IPS-11a (cell line): Measurements from ENCODE around the gene TYW3.
"Not testable (repeated sequence)": the region's sequence is repeated elsewhere in the genome, so short reads cannot be mapped to it uniquely, and the experiment has no call there.

Source experiments
- H3K4me3 ChIP-seq: one replicate; pipeline ENCODE4 v1.5.1; 2013; ENCODE audit warnings: low read depth, low read length, control low read depth

The TYW3 gene

DNA sequence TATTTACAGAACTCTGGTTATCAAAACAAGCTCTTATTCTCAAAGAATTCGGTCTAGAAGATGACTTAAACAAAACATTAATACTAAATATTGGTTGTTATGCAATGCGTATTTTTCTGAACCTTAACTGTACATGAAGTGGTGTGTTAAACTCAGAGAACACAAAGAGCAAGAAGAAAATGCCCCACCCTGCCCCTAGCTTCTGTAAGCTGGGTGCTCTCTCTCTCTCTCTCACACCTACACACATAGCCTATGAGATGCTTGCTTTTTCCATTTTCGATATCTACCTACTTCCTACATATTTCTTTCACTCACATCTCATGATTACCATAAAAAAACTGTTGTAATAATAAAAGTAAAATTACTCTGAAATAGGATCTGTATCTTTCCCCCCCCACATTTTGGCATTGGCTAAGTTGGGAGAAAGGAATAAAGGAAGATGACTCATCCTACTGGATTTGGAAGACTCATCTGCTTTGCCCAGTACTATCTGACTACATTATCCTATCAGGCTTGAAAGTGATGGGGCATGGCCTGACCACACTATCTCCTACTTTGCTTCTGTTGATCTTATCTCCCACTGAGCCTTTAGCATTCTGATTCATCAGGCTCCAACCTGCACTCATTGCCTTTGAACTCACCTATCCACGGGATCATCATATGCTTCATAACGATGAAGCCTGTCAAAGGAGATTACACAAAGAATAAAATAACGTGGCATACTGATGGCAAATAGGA lies 3.0 kb upstream of the TYW3 start:
- H3K4me3 ChIP-seq: no peak overlapping the region

DNA sequence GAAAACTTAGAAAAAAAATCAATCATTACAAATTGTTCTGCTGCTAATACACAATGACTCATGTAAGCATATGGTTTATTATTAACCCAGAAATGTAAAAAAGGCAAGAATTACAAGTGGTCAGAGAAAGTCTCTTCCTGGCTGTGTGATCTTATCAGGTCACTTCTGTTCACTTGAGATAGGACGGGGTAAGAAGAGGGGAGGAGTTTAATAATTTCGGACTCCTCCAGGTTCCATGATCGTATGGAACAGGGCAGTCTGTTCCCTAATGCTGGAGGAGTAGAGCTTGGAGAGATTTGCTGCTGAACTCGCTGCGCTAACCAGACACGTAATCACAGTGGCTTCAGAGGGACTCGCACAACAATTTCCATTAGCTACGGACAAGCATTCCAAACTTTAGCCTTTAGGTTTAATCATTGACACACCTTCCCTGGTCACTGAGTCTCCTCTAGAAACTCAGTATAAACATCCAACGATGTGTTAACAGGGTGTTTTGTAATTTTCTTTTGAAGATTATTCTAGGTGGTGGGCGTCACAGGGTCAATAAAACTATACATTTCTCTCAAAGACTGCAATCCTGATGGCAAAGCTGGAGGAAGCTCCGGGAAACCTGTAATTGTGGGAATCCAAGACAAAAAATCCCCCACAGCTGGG lies 1.4 kb upstream of the TYW3 start:
- no peak overlapping the region for H3K4me3 ChIP-seq

DNA sequence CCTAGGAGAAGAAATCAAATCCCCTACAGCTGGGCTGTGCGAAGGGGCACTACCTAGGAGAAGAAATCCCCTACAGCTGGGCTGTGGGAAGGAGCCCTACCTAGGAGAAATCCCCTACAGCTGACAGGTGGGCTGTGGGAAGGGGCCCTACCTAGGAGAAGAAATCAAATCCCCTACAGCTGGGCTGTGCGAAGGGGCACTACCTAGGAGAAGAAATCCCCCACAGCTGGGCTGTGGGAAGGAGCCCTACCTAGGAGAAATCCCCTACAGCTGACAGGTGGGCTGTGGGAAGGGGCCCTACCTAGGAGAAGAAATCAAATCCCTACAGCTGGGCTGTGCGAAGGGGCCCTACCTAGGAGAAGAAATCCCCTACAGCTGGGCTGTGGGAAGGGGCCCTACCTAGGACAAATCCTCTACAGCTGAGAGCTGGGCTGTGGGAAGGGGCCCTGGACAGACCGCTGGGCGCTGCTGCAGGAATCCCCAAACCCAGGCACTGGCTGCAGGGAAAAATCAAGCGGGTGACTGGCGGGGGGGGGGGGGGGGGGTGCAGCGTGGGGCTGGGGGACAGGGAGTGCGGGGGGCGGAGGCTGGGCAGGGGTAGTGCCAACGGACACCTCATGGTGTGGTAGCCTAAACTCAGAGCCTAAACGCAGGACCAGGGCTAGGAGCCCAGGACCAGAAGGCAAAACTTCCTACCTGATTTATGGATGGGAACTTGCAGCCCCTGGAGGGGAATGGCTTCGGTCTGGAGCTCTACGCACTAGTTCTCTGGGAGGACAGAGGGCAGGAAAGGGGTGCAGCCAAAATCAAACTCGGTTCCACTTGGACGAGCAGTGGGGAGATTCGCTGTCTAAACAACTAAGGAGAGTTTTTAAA lies 643 bp upstream of the TYW3 start:
- peak overlapping the region; percentile 73 for H3K4me3 ChIP-seq

DNA sequence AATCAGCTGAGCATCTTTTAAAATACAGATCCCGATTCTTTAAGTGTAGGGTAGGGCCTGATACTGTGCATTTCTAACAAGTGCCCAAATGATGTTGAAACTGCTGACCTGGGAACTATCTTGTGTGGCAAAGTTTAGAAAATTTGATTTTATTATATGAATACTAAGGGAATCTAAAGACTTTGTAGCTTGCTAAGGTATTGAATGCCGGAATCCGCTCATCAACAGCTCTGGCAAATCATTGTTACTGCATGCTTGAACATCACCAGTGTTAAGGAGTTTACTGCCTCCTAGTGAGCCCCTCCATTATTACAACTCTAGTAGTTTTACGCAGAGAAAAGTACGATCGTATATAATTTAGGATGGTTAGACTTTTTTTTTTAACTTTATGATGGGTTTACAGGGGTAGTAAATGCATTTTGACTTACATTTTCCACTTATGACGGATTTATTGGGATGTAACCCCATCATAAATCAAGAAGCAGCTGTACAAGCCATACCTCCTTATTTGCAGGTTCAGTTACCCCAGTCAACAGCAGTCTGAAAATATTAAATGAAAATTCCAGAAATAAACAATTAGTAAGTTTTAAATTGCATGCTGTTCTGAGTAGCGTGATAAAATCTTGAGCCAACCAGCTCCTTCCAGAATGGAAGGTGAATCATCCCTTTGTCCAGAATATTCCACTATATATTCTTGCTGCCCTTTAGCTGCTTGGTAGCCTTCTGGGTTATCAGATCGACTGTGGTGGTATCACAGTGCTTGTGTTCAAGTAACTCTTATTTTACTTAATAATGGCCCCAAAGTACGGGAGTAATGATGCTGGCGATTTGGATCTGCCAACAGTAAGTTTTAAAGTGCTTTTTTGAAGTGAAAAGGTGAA lies 892 bp downstream of the TYW3 start:
- H3K4me3 ChIP-seq: peak overlapping the region; percentile 73

DNA sequence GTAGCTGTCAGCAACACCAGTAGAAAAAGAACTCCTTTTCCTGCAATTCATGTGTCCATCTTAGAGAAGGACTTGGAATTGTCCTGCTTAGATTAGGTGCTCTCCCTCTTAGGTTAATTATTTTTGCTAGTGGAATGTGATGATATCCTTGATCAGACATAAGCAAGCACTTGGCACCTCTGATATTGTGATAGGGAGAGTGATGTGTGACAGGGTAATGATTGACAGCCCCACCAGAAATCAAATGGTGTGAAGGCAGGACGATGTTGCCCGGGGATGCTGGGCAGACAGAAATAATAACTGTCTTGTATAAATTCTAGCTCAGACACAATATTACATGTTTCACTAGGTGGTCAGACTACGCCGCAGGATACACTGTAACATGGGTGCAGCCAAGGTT lies 4.4 kb downstream of the TYW3 start:
- no peak overlapping the region for H3K4me3 ChIP-seq

DNA sequence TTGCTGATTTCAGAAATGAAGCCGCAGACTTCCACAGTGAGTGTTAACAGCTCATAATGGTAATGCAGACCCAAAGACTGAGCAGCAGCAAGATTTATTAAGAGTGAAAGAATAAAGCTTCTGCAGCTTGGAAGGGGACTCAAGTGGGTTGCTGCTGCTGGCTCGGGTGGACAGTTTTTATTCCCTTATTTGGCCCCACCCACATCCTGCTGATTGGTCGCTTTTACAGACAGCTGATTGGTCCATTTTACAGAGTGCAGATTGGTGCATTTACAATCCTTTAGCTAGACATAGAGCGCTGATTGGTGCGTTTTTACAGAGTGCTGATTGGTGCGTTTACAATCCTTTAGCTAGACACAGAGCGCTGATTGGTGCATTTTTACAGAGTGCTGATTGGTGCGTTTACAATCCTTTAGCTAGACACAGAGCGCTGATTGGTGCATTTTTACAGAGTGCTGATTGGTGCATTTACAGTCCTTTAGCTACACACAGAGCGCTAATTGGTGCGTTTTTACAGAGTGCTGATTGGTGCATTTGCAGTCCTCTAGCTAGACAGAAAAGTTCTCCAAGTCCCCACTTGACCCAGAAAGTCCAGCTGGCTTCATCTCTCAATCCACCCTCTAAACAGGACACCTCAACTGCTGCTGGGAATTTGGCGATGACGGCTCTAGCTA lies 7.5 kb downstream of the TYW3 start:
- H3K4me3 ChIP-seq: not testable (repeated sequence)

DNA sequence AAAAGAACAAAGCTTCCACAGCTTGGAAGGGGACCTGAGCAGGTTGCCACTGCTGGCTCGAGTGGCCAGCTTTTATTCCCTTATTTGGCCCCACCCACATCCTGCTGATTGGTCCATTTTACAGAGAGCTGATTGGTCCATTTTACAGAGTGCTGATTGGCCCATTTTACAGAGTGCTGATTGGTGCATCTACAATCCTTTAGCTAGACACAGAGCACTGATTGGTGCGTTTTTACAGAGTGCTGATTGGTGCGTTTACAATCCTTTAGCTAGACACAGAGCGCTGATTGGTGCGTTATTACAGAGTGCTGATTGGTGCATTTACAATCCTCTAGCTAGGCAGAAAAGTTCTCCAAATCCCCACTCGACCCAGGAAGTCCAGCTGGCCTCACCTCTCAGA lies 12.3 kb downstream of the TYW3 start:
- not testable (repeated sequence) for H3K4me3 ChIP-seq

DNA sequence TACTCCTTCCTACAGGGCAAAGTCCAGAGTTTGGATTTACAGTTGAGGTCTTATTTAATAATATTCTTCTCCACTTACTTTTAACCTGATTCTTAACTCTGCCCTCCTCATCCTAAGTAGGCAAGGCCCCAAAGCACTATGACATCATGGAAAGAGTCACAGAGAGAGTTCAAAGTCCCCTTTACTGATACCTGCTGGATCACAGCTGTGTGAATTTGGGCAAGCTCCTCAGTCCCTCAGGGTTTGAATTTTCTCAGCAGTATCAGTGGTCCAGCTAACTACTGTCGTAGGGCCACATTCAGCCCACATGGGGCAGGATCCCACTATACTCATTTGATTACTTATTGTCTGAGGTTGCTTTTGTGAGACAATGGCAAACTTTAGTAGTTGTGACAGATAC lies 16.0 kb downstream of the TYW3 start:
- H3K4me3 ChIP-seq: no peak overlapping the region

DNA sequence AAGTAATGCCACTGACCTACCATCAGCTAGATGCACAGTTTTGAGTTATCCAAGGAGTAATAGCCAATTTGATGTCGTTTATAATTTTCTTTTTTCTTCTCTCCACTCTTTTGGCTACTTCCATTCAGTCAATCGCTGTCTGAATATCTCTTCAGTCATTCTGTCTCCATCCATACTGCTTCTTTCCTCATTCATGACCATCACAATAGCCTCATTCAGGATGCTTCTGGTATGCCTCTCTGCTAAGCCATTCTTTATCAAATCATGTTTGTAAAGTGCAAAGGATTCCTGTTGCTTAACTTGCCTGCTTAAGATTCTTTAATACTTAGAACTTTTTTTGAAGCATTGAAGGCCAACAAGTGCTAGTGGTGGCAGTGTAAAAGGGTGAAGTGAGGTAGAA lies 20.2 kb downstream of the TYW3 start:
- no peak overlapping the region for H3K4me3 ChIP-seq

DNA sequence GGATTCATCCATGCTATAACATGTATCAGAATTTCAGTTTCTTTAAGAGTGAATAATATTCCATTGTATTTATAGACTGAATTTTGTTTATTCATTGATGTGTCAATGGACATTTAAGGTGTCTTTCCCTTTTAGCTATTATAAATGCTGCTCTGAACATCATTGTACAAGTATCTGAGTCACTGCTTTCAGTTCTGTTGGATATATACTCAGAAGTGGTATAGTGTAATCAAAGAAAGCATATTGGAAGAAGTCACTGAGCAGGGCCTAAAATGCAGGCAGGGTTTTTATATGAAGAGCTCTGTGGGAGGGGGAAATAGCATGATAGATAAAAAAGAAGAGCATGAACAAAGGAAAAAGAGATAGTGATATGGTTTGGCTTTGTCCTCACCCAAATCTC lies 22.5 kb downstream of the TYW3 start:
- no peak overlapping the region for H3K4me3 ChIP-seq

DNA sequence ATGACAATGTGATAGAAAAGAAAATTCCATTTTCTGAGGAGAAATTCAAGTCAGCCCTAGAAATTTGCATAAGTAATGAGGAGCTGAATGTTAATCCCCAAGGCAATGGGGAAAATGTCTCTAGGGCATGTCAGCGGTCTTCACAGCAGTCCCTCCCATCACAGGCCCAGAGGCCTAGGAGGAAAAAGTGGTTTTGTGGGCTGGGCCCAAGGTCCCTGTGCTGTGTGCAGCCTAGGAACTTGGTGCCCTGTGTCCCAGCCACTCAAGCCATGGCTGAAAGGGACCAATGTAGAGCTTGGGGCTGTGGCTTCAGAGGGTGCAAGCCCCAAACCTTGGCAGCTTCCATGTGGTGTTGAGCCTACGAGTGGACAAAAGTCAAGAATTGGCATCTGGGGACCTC lies 23.7 kb downstream of the TYW3 start:
- not testable (repeated sequence) for H3K4me3 ChIP-seq

DNA sequence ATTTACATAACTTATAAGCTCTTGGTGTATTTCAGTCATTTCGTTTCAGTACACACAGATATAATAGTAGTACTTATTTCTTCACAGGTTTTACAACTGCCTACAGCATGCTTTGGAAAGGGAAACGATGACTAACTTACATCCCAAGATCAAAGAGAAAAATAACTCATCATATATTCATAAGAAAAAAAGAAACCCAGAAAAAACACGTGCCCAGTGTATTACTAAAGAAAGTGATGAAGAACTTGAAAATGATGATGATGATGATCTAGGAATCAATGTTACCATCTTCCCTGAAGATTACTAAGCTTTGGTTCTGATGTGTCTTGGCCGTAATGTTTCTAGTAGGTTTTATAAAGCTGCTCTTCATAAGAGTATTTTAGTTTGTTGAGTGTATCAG lies 30.9 kb downstream of the TYW3 start:
- no peak overlapping the region for H3K4me3 ChIP-seq

DNA sequence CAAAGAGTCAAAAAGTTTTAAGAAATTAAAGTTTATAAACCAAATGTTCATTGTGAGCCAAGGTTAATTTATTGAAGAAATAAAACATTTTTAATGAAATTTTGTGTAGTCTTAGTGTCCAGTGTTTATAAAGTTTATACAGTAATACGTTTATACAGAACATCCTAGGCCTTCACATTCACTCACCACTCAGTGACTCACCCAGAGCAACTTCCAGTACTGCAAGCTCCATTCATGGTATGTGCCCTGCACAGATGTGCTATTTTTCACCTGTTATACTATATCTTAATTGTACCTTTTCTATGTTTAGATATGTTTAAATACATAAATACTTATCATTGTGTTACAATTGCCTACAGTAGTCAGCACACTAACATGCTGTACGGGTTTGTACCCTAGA lies 33.6 kb downstream of the TYW3 start:
- H3K4me3 ChIP-seq: no peak overlapping the region

DNA sequence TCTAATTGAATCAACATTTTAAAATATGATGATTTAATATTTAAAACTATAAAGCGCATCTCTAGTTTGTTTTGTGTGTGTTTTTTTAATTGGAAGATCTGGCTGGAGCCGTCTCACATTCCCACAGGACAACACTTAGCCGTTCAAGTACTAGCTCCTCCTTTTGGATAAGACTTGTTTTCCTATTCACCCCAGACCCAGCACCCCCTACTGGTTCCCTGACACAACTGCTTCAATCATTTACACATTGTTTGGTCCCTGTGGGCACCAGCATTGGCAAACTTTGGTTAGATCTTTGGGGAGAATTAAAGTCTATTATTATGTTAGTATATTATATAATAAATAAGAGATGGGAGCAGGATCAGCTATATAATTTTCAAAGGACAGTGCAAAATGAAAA lies 34.5 kb downstream of the TYW3 start:
- H3K4me3 ChIP-seq: no peak overlapping the region

DNA sequence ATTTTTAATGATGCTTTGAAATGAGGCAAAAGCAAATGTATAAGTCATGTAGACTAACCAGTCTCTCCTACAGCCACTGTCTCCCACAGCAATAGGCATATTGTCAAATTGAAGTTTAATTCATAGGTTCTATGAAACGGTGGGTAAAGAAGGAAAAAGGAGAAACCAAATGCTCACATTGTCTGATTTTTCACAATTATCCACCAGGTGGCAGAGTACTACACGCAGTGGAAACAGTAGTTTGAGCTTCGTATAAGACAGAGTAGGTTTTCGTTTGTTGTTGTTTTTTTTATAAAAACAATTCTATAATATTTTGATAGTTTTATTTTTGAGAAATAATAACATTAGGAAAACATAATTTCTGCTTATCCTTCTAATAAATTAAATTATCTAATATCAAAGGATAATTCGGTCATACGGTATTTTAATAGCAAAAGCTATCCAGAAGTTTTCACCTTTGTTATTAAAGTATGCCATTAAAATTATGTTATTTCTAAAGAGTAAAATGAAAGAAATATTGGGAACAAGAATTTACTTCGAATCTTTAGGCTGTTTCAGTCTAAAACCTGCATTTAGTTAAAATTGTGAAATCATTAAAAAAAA lies 39.1 kb downstream of the TYW3 start:
- H3K4me3 ChIP-seq: no peak overlapping the region

DNA sequence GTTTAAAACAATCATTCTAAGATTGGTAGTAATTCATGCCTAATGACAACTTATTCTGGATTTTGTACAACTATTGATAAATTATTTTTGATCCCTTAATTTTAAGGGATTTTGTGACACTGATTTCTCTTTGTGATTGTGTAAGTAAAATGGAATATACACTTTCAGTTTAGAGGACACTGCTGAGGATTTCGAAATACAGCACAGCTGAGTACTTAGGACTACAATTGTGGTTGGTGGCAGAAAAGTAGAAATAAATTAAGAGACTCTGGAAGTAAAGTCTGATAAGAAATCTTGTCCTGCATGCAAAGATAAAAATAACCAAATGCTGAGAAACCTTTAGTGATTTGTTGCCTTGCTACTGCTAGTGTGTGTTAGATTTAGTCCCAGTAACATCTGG lies 40.0 kb downstream of the TYW3 start:
- H3K4me3 ChIP-seq: no peak overlapping the region

DNA sequence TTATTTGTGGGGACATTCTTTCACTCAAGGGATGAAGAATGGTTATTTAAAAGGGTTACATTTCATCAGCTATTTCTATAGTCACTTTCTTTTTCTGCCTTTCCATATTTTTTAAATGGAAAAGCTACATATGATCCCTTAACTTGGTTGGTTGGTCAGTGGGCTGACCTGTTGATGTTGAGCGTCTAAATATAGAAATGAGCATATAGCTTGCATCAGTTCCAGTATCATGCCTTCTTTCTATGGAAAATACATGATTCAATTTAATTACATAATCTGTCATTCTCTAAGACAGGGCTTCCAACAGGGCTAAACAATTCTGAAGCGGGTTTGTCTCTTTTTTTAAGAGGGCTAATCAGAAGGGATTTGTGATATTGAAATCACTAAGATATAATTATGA lies 40.6 kb downstream of the TYW3 start:
- H3K4me3 ChIP-seq: no peak overlapping the region

DNA sequence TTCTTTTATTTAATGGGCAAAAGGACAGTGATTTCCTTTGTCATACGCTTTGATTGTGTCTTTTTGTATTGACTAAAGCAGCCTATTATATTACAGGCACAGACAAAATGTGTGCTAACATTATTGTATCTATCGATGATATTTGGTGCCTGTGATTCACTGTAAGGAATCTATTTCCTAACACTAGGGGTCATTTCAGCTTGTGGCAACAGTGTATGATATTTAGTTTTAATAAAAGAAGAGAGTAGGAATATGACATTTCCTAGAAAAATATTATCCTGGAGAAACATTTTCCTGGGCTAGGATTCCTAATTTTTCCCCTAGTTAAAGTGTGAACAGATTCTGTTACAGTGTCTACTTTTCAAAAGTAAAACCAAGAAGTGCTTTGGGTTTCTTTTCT lies 42.8 kb downstream of the TYW3 start:
- H3K4me3 ChIP-seq: no peak overlapping the region

DNA sequence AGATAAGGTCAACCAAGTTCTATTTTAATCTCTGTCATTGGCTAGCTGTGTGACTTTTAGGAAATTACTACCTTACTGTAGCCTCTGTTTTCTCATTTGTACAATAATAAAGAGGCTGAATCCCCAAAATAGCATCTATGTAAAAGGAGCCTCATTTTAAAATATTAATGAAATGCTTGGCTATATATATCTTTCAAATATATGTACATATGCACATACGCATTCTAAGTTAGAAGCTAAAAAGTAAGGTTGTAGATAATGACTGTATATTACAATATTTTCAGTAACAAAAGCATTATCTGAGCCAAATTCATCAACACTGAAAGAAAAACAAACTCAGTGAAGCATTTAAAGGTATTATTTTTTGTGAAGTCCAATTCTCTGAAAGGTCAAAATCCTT lies 44.6 kb downstream of the TYW3 start:
- no peak overlapping the region for H3K4me3 ChIP-seq

DNA sequence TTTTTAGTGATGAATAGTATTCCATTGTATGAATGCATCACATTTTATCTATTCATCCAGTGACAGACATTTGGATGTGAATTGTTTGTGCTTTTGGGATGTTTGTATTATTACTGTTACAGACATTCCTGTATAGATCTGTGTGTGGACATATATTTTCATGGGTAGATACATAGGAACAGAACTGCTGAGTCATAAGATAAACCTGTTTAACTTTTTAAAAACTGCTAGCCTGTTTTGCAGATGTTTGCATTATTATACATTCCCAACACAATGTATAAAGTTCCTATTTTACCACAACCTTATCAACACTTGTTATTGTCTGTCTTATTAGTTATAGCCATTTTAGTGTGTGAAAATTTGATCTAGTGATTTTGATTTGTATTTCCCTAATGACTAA lies 46.8 kb downstream of the TYW3 start:
- no peak overlapping the region for H3K4me3 ChIP-seq
